Measurements from ENCODE around the gene CLIP1.

CLIP1 gene

DNA sequence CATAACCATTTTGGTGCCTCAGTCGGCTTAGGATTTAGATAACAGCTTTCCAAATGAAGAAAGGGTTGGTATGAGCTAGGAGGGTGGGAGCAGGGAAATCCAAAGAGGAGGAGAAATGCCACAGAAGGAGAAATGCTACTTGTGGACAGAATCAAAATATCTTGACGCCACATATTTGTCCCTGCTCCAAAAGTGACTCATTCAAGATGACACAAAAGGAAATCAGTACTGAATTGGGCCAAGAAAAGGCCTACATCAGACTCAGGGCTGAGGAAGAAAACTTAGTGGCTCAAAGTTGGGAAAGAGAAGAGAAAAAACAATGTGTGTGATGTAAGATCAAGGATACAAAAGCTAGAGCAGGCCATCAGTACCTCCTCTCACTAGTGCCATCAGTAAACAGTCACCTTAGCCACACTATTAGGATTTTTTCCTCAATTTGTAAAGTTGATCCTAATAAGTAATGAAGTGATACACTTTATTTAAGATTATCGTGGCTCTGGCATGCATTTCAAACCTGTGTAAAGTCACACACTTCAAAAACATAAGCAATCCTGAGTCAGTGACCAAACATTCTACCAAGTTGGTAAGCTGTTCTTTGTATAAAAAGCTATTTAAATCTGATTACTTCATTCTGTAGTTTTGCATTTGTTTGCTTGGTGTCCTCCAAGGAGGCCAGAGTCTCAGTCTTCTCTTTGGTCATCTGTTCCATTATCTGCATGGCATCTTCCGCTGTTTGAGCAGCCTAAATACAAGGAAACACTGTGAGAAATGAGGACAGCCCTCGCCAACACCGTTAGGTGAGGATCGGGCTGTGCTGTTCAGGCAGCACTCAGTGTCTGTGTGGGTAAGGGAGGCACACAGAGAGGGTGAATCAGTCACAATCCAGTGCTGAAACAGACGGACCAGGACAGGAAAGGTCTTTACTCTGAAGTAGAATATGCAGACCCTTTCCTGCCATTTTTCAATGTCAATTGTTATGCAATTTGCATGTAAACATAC lies 103.6 kb downstream of the CLIP1 start:
- no peak overlapping the region for H3K27ac ChIP-seq (ENCODE audit: low read length)
- H3K36me3 ChIP-seq (ENCODE audit: control insufficient read depth, low read depth, low read length) = peaks cover 9% of the 10 kb centered on the region

DNA sequence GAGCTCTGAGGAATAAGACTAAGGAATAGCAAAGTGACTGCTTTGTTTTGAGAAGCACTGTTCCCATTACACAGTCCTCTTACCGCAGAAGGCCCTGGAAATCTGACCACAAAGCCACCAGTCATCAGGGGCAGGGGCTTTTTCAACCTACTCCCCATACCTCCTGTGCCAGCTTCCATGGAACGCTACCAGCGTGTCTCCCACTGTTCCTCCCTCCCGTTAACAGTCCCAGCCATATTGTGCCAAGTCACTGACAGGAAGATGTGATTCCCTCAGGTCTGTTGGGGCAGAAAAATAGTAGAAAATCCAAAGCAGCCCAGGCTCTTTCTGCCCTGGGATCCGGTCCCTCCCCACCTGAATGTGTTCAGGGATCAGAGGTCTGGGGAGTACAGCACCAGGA lies 109.5 kb downstream of the CLIP1 start:
- no peak overlapping the region for H3K27ac ChIP-seq (ENCODE audit: low read length)
- H3K9me3 ChIP-seq (ENCODE audit: control insufficient read depth, low read depth, low read length) = no peaks in the 10 kb centered on the region
- H3K4me1 ChIP-seq (ENCODE audit: control insufficient read depth, low read depth, low read length) = no peaks in the 10 kb centered on the region
- no peak overlapping the region for H3K9ac ChIP-seq (ENCODE audit: low read length)
- H3K36me3 ChIP-seq (ENCODE audit: control insufficient read depth, low read depth, low read length) = no peaks in the 10 kb centered on the region
- H3K4me3 ChIP-seq (ENCODE audit: low read length) = no peak overlapping the region
- no peaks in the 10 kb centered on the region for H3K27me3 ChIP-seq (ENCODE audit: control insufficient read depth, insufficient read depth, low read length)

More for the DNA sequence above, 103.6 kb downstream of the CLIP1 start:
- Histone ChIP-seq H3K4me3 (ENCODE audit: low read length) (no peak overlapping the region), H3K4me1 (ENCODE audit: control insufficient read depth, low read depth, low read length) (no peaks in the 10 kb centered on the region), H3K27me3 (ENCODE audit: control insufficient read depth, insufficient read depth, low read length) (no peaks in the 10 kb centered on the region), H3K9ac (ENCODE audit: low read length) (no peak overlapping the region), H3K9me3 (ENCODE audit: control insufficient read depth, low read depth, low read length) (no peaks in the 10 kb centered on the region)

DNA sequence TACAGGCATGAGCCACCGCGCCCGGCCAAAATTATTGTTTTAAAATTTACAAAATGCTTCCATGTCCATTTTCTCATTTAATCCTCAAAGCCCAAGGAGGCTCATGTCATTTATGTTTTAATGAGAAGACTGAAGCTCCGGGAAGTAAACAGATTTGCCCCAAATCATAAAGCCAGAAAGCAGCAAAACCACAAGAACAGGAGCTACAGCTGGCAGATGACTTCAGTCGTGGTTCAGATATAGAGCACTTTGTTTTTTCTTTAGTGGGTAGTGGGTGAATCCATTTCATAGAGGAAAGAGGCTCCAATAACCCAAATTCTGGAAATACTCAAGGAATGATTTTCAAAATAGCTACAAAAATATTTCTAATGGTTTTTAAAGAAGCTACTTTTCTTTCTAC lies 110.8 kb downstream of the CLIP1 start:
- Histone ChIP-seq H3K36me3 (ENCODE audit: control insufficient read depth, low read depth, low read length) (no peaks in the 10 kb centered on the region), H3K4me1 (ENCODE audit: control insufficient read depth, low read depth, low read length) (no peaks in the 10 kb centered on the region), H3K9ac (ENCODE audit: low read length) (no peak overlapping the region), H3K9me3 (ENCODE audit: control insufficient read depth, low read depth, low read length) (no peaks in the 10 kb centered on the region), H3K27ac (ENCODE audit: low read length) (no peak overlapping the region), H3K27me3 (ENCODE audit: control insufficient read depth, insufficient read depth, low read length) (no peaks in the 10 kb centered on the region), H3K4me3 (ENCODE audit: low read length) (no peak overlapping the region)

DNA sequence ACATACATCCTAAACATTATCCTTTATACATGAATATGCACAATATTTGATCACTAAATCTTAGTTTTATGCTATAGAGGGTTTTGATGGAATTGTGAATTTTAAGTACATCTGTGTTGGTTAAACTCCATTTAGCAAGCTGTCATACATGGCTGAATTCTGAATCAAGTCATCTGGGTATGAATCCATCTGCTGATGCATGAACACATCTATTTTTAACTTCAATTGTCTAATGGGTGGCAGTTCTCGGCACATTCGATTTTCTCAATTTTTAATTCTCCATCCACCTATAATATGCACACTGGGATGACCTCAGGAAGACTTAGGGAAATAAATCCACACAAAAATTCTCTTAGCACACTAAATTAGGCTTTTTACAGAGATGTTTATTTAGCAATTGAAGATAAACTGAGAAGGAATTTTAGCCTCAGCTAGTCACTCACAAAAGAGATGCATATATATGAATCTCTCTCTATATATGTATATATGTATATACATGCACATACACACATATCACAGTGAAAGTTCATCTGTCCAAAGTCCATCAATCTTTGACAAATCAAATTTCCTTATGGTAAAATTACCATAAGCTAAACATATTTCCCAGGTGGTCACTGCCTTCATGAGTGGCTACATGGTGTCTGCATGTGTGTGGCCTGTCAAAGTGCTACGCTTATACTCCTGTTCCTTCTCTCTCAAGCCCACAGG lies 111.7 kb downstream of the CLIP1 start:
- no peak overlapping the region for H3K27ac ChIP-seq (ENCODE audit: low read length)
- no peaks in the 10 kb centered on the region for H3K36me3 ChIP-seq (ENCODE audit: control insufficient read depth, low read depth, low read length)
- H3K9me3 ChIP-seq (ENCODE audit: control insufficient read depth, low read depth, low read length) = no peaks in the 10 kb centered on the region
- H3K4me1 ChIP-seq (ENCODE audit: control insufficient read depth, low read depth, low read length) = no peaks in the 10 kb centered on the region
- H3K4me3 ChIP-seq (ENCODE audit: low read length) = no peak overlapping the region
- H3K27me3 ChIP-seq (ENCODE audit: control insufficient read depth, insufficient read depth, low read length) = no peaks in the 10 kb centered on the region
- no peak overlapping the region for H3K9ac ChIP-seq (ENCODE audit: low read length)

DNA sequence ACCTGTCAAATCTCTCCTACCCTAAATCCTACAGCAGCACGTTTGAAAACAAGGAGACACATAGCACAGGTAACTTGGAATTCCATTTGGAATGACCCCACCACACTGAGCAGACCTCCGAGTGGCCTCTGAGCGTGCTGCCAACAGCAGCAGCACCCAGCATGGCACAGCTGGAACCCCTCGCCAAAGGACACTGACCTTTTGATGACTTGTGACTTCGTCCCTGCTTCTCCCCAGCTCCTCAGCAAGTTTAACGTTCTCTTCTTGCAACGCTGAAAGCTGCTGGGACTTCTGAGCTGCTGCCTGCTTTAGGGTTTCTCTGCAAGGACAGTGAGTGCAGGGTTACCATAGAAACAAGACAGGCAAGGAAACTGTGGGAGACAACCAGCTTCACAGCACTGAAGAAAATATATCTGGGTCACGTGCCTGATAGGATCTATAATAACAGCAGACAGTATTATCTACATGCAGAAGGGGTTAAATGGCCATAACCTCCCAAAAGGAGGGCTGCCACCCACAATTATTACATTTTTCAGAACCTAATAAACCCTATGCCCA lies 112.8 kb downstream of the CLIP1 start:
- no peaks in the 10 kb centered on the region for H3K36me3 ChIP-seq (ENCODE audit: control insufficient read depth, low read depth, low read length)
- no peak overlapping the region for H3K27ac ChIP-seq (ENCODE audit: low read length)
- no peak overlapping the region for H3K9ac ChIP-seq (ENCODE audit: low read length)
- H3K27me3 ChIP-seq (ENCODE audit: control insufficient read depth, insufficient read depth, low read length) = no peaks in the 10 kb centered on the region
- H3K9me3 ChIP-seq (ENCODE audit: control insufficient read depth, low read depth, low read length) = no peaks in the 10 kb centered on the region
- H3K4me1 ChIP-seq (ENCODE audit: control insufficient read depth, low read depth, low read length) = no peaks in the 10 kb centered on the region
- no peak overlapping the region for H3K4me3 ChIP-seq (ENCODE audit: low read length)

DNA sequence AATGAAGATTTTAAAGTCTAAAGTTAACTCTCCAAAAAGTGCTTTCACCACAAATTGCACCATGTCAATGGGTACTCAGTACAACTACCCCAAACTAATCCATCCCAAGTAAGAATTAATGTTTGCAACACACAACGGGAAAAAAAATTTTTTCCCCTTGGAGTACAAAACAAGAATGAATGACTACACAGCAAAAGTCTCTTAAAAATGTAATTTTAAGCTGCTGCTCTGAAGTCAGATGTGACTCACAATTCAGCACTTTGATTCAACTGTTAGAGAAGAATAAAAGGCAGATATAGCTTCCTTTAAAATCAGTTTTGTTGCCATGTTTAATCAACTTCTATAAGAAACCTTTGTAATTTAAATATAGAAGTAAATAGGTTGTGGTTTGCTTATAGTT lies 113.7 kb downstream of the CLIP1 start:
- Histone ChIP-seq H3K36me3 (ENCODE audit: control insufficient read depth, low read depth, low read length) (no peaks in the 10 kb centered on the region), H3K9me3 (ENCODE audit: control insufficient read depth, low read depth, low read length) (no peaks in the 10 kb centered on the region), H3K9ac (ENCODE audit: low read length) (no peak overlapping the region), H3K27me3 (ENCODE audit: control insufficient read depth, insufficient read depth, low read length) (no peaks in the 10 kb centered on the region), H3K27ac (ENCODE audit: low read length) (no peak overlapping the region), H3K4me3 (ENCODE audit: low read length) (no peak overlapping the region), H3K4me1 (ENCODE audit: control insufficient read depth, low read depth, low read length) (no peaks in the 10 kb centered on the region)

DNA sequence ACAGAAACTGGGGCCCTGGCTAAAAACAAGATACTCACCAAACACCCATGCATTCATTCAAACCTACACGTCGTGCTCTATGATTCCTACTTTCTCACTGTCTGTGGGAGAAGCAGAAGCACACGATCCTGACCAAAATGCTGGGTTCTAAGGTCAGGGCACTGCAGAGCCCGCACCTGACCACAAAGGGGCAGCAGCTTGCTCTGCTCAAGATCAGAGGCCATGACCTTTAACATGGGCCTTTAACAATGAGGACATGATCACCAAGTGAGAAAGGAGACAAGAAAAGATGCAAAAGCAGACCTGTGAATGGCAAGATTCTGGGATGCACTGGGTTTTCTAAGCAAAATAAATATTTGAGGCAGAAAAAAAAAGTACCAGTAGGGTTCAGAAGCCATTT lies 116.1 kb downstream of the CLIP1 start:
- Histone ChIP-seq H3K27me3 (ENCODE audit: control insufficient read depth, insufficient read depth, low read length) (no peaks in the 10 kb centered on the region), H3K36me3 (ENCODE audit: control insufficient read depth, low read depth, low read length) (peaks cover 2% of the 10 kb centered on the region), H3K27ac (ENCODE audit: low read length) (no peak overlapping the region), H3K4me1 (ENCODE audit: control insufficient read depth, low read depth, low read length) (no peaks in the 10 kb centered on the region), H3K9me3 (ENCODE audit: control insufficient read depth, low read depth, low read length) (no peaks in the 10 kb centered on the region), H3K4me3 (ENCODE audit: low read length) (no peak overlapping the region), H3K9ac (ENCODE audit: low read length) (no peak overlapping the region)

DNA sequence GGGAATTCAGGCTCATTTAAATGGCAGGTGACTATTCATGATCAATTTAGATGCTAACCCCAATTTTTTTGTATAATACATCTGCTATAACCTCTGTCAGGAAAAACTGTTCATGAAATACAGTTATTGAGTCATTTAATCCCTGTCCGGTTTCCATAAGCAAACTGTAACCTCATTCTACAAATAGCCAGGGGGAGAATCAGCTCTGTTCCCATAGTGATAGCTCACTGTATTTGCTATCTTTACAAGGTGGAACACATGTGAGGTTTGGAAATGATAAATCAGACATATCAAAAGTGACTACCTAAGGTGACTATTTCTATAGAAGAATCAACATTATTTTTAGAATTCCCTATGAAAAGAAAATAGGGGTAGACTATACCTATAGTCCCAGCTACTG lies 117.5 kb downstream of the CLIP1 start:
- Histone ChIP-seq H3K9ac (ENCODE audit: low read length) (no peak overlapping the region), H3K9me3 (ENCODE audit: control insufficient read depth, low read depth, low read length) (no peaks in the 10 kb centered on the region), H3K4me3 (ENCODE audit: low read length) (no peak overlapping the region)

DNA sequence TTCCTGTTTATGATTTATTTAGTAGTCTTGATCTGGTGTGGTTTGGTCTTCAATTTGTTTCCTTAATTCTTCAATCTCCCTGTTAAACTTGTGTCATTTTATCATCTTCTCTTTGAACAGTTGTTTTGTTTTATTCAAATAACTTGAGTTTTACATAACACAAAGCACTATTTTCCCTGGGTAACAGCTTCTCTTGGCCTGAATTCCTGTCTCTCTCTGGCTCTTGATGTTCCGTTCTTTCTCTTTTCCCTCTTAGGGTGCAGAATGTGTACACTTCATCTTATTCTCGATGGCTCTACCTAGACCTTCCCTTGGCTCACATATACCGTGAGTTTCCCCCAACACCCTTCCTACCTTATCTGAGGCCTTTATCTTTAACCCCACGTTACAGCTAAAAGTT lies 119.4 kb downstream of the CLIP1 start:
- H3K36me3 ChIP-seq (ENCODE audit: control insufficient read depth, low read depth, low read length) = peaks cover 2% of the 10 kb centered on the region
- H3K9ac ChIP-seq (ENCODE audit: low read length) = no peak overlapping the region
- no peak overlapping the region for H3K4me3 ChIP-seq (ENCODE audit: low read length)
- H3K9me3 ChIP-seq (ENCODE audit: control insufficient read depth, low read depth, low read length) = no peaks in the 10 kb centered on the region
- H3K27me3 ChIP-seq (ENCODE audit: control insufficient read depth, insufficient read depth, low read length) = no peaks in the 10 kb centered on the region
- H3K4me1 ChIP-seq (ENCODE audit: control insufficient read depth, low read depth, low read length) = no peaks in the 10 kb centered on the region
- no peak overlapping the region for H3K27ac ChIP-seq (ENCODE audit: low read length)

More for the DNA sequence above, 117.5 kb downstream of the CLIP1 start:
- peaks cover 2% of the 10 kb centered on the region for H3K36me3 ChIP-seq (ENCODE audit: control insufficient read depth, low read depth, low read length)
- no peaks in the 10 kb centered on the region for H3K27me3 ChIP-seq (ENCODE audit: control insufficient read depth, insufficient read depth, low read length)
- no peak overlapping the region for H3K27ac ChIP-seq (ENCODE audit: low read length)
- H3K4me1 ChIP-seq (ENCODE audit: control insufficient read depth, low read depth, low read length) = no peaks in the 10 kb centered on the region

DNA sequence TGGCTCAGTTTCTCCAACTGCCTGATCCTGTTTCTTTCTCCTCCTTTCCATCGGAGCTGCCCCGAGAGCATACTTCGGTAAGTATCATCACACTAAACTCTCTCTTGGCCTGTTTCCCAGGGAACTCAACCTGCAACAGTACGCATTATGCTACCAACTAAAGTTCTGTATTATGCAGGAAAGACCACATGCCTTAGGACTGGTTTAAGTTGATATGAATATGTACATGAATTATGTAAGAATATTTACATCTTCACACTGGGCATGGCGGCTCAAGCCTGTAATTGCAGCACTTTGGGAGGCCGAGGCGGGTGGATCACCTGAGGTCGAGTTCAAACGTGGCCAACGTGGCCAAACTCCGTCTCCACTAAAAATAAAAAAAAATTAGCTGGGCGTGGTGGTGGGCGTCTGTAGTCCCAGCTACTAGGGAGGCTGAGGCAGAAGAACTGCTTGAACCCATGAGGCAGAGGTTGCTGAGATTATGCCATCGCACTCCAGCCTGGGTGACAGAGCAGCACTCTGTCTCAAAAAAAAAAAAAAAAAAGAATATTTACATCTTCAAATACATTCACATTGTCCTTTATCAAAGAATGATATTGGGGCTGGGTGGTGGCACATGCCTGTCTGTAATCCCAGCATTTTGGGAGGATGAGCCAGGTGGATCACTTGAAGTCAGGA lies 124.3 kb downstream of the CLIP1 start:
- Histone ChIP-seq H3K9ac (ENCODE audit: low read length) (no peak overlapping the region), H3K4me1 (ENCODE audit: control insufficient read depth, low read depth, low read length) (no peaks in the 10 kb centered on the region), H3K27ac (ENCODE audit: low read length) (no peak overlapping the region), H3K9me3 (ENCODE audit: control insufficient read depth, low read depth, low read length) (no peaks in the 10 kb centered on the region), H3K36me3 (ENCODE audit: control insufficient read depth, low read depth, low read length) (peaks cover 2% of the 10 kb centered on the region), H3K27me3 (ENCODE audit: control insufficient read depth, insufficient read depth, low read length) (no peaks in the 10 kb centered on the region), H3K4me3 (ENCODE audit: low read length) (no peak overlapping the region)

DNA sequence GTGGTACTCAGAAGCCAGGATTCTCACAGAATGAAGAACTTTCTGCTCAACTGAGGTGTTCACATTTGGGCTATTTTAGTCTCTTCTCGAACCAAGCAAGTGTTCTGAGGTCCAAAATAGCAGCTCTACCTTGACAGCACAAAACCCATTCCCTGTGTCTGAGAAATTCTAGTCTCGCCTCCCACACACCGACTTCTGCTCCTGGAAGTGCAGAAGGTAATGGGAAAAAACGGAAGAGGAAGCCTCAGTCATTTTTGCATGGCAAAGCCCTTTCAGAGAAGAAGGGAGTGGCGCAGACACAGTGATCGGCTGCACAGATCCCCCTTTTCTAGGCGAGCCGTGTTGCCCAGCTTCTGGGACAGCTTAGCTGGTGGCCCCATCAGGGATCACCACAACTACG lies 125.0 kb downstream of the CLIP1 start:
- Histone ChIP-seq H3K9ac (ENCODE audit: low read length) (no peak overlapping the region), H3K9me3 (ENCODE audit: control insufficient read depth, low read depth, low read length) (no peaks in the 10 kb centered on the region), H3K36me3 (ENCODE audit: control insufficient read depth, low read depth, low read length) (peaks cover 2% of the 10 kb centered on the region), H3K4me3 (ENCODE audit: low read length) (no peak overlapping the region), H3K27ac (ENCODE audit: low read length) (no peak overlapping the region), H3K4me1 (ENCODE audit: control insufficient read depth, low read depth, low read length) (no peaks in the 10 kb centered on the region), H3K27me3 (ENCODE audit: control insufficient read depth, insufficient read depth, low read length) (no peaks in the 10 kb centered on the region)

Data from iPS-18a (cell line).